B cell (primary cell): ENCODE data around the gene TRIML2. TPM values are rescaled to one million over a fixed set of nuclear protein-coding genes. Genes with fewer than 3 reads are reported as not detected.

Source experiments
- ATAC-seq: fragments of 200-7000 bp; cut with Tn5 transposase; one replicate; pipeline ENCODE4 v1.10.0; 2021; ENCODE audit warnings: low read depth, mild to moderate bottlenecking, moderate number of reproducible peaks, moderate library complexity
- CTCF ChIA-PET: fragments of 350-600 bp; sonication (Branson Sonifier 250); formaldehyde crosslinking; loops from one replicate; lab custom pipeline; 2021; ENCODE audit warnings: antibody characterized with exemption, inconsistent platforms; lab: Charles Lee
- POLR2A ChIA-PET: fragments of 350-600 bp; sonication (Branson Sonifier 250); formaldehyde crosslinking; loops from one replicate; lab custom pipeline; 2021; ENCODE audit warnings: antibody characterized with exemption; lab: Charles Lee
- DNase-seq: peaks from one replicate; pipeline ENCODE4 v3.0.0; 2013
- H2AFZ ChIP-seq: 2 replicates; pipeline ENCODE4 v1.6.1; 2012; ENCODE audit warnings: mild to moderate bottlenecking, low read depth, low read length; ENCODE audit not compliant: insufficient read depth, poor library complexity, severe bottlenecking
- H3K27ac ChIP-seq, 2 donors: 1 replicate in 1 of 2; 2 replicates in 1 of 2; pipeline ENCODE4 v1.5.1; 2012 to 2013; ENCODE audit warnings: low read length in 2 of 2, mild to moderate bottlenecking in 2 of 2, moderate library complexity in 1 of 2
- H3K27me3 ChIP-seq, 4 experiments: fragments of 200-600 bp in 1 of 4; sonication (generic) in 1 of 4; replicated peaks in 1 of 4; 1 replicate in 2 of 4; 2 replicates in 2 of 4; pipeline versions ENCODE4 v1.6.1 to v1.7.0; 2013 to 2016; ENCODE audit warnings: low read length in 3 of 4, mild to moderate bottlenecking in 2 of 4, mixed read lengths in 1 of 4, moderate library complexity in 1 of 4; ENCODE audit not compliant: insufficient read depth in 4 of 4, control insufficient read depth in 3 of 4; ENCODE audit errors: control extremely low read depth in 1 of 4
- H3K36me3 ChIP-seq, 2 experiments: replicated peaks in 1 of 2; 1 replicate in 1 of 2; 2 replicates in 1 of 2; pipeline versions ENCODE4 v1.6.1 to v1.7.1; 2013; ENCODE audit warnings: low read length in 1 of 2; ENCODE audit not compliant: insufficient read depth in 2 of 2, control insufficient read depth in 1 of 2; ENCODE audit errors: control extremely low read depth in 1 of 2, extremely low read depth in 1 of 2
- H3K4me1 ChIP-seq, 2 donors: fragments of 200-600 bp in 1 of 2; sonication (generic) in 1 of 2; 1 replicate in 1 of 2; 2 replicates in 1 of 2; pipeline versions ENCODE4 v1.5.1 to v1.6.1; 2013 to 2017; ENCODE audit warnings: low read length in 2 of 2; ENCODE audit not compliant: control insufficient read depth in 2 of 2, insufficient read depth in 2 of 2
- H3K4me2 ChIP-seq: replicated peaks from 2 replicates; pipeline ENCODE3; 2012; ENCODE audit warnings: mild to moderate bottlenecking, low read depth, low read length; ENCODE audit not compliant: poor library complexity, severe bottlenecking
- H3K4me3 ChIP-seq, 5 experiments: fragments of 200-600 bp in 1 of 5; sonication (generic) in 1 of 5; 1 replicate in 3 of 5; 2 replicates in 2 of 5; pipeline versions ENCODE4 v1.5.1 to v1.7.0; 2011 to 2016; ENCODE audit warnings: low read length in 4 of 5, mild to moderate bottlenecking in 4 of 5, low read depth in 2 of 5, control low read depth in 1 of 5, moderate library complexity in 1 of 5; ENCODE audit not compliant: insufficient read depth in 1 of 5; ENCODE audit errors: control extremely low read depth in 1 of 5, extremely low read depth in 1 of 5
- H3K79me2 ChIP-seq: fragments of 200-600 bp; sonication (generic); one replicate; pipeline ENCODE4 v1.6.0; 2016; ENCODE audit warnings: low read length; ENCODE audit not compliant: control insufficient read depth, insufficient read depth
- H3K9ac ChIP-seq: fragments of 200-600 bp; sonication (generic); 2 replicates; pipeline ENCODE4 v1.6.1; 2017; ENCODE audit warnings: mild to moderate bottlenecking, low read length, moderate library complexity
- H3K9me3 ChIP-seq, 3 donors: one replicate each; pipeline versions ENCODE4 v1.6.1 to v1.7.1; 2013; ENCODE audit warnings: low read length in 2 of 3; ENCODE audit not compliant: control insufficient read depth in 2 of 3, insufficient read depth in 1 of 3; ENCODE audit errors: control extremely low read depth in 1 of 3
- H4K20me1 ChIP-seq: 2 replicates; pipeline ENCODE4 v1.6.0; 2012; ENCODE audit warnings: mild to moderate bottlenecking, low read length; ENCODE audit not compliant: insufficient read depth, control insufficient read depth, poor library complexity, severe bottlenecking
- H3K27ac Mint-ChIP-seq: one replicate; pipeline ENCODE4 v1.8.0; 2021; ENCODE audit warnings: mixed read lengths
- H3K27me3 Mint-ChIP-seq: one replicate; pipeline ENCODE4 v1.8.0; 2021; ENCODE audit warnings: mixed read lengths
- H3K4me1 Mint-ChIP-seq: one replicate; pipeline ENCODE4 v1.8.0; 2021; ENCODE audit warnings: mixed read lengths
- H3K4me3 Mint-ChIP-seq: one replicate; pipeline ENCODE4 v1.8.0; 2021; ENCODE audit warnings: mixed read lengths
- H3K9me3 Mint-ChIP-seq: one replicate; pipeline ENCODE4 v1.8.0; 2022; ENCODE audit warnings: mixed read lengths; ENCODE audit not compliant: insufficient read depth
- CTCF ChIP-seq: fragments of 200-600 bp; IDR thresholded peaks from one replicate; pipeline ENCODE4 v1.8.0; 2022; ENCODE audit warnings: antibody characterized with exemption, mild to moderate bottlenecking
- EZH2 ChIP-seq: IDR thresholded peaks from 2 replicates; pipeline ENCODE4 v1.6.1; 2012; ENCODE audit warnings: borderline replicate concordance, low read depth, mild to moderate bottlenecking, moderate library complexity, low read length; ENCODE audit not compliant: insufficient read depth, poor library complexity, severe bottlenecking
- WGBS: methylation state at CpG from one replicate; pipeline ENCODE4 v1.1.5; 2013; ENCODE audit warnings: missing lambda C conversion rate; ENCODE audit not compliant: insufficient coverage; 5-methylcytosine and 5-hydroxymethylcytosine counted together
- intact Hi-C: fragments of 100-400 bp; cut with micrococcal nuclease; formaldehyde crosslinking; loops from one replicate; pipeline ENCODE4 v1.10.0; 2022
- polyA plus RNA-seq: library from polyadenylated mRNA; depleted of rRNA; stranded (reverse); fragments of >200 nt; gene quantifications from 2 replicates; pipeline ENCODE4 v1.2.3, GENCODE V29; 2012
- total RNA-seq, 2 donors: library from RNA; stranded (reverse); fragments of 120-200 nt in 1 of 2; gene quantifications; 1 replicate in 1 of 2; 2 replicates in 1 of 2; pipeline versions ENCODE4 v1.2.3 to v1.2.4, GENCODE V29; 2013 to 2022

Gene TRIML2
- total and polyA plus RNA-seq, 2 donors (not counting 1 experiment from before 2014, with no cell fraction given): not detected

GRCh38 chr4:188043154-188043553 is 66.2 kb downstream of the TRIML2 start:
- no peak overlapping the region for H3K9ac ChIP-seq
- H3K36me3 ChIP-seq: no peaks in the 10 kb centered on the region
- POLR2A ChIA-PET: no interaction called here
- H3K27ac ChIP-seq: no peak overlapping the region
- Mint-ChIP-seq H3K9me3 (peaks cover 6% of the 10 kb centered on the region), H3K4me3 (no peak overlapping the region), H3K27me3 (no peaks in the 10 kb centered on the region), H3K4me1 (no peaks in the 10 kb centered on the region), H3K27ac (no peak overlapping the region)
- H2AFZ ChIP-seq: no peak overlapping the region
- peaks cover 0 to 33% (median 0%) of the 10 kb centered on the region in 3 donors for H3K9me3 ChIP-seq
- intact Hi-C loops: no loop called here
- no peak overlapping the region for H3K4me3 ChIP-seq
- no peak overlapping the region for H3K4me2 ChIP-seq
- no peaks in the 10 kb centered on the region for H3K27me3 ChIP-seq
- DNase-seq (no peak), ATAC-seq (no peak)
- no peaks in the 10 kb centered on the region for H4K20me1 ChIP-seq
- TF ChIP-seq EZH2: no peak
- TF ChIP-seq CTCF: no peak
- CTCF ChIA-PET: no interaction called here
- H3K4me1 ChIP-seq: no peaks in the 10 kb centered on the region
- H3K79me2 ChIP-seq: no peaks in the 10 kb centered on the region
- 56% methylated on average over 1 of the region's 5 CpGs for WGBS

GRCh38 chr4:188042191-188042590 is 67.2 kb downstream of the TRIML2 start:
- Histone ChIP-seq H3K79me2 (no peaks in the 10 kb centered on the region), H2AFZ (no peak overlapping the region), H3K9me3 (peaks cover 0 to 33% (median 0%) of the 10 kb centered on the region in 3 donors), H3K27me3 (no peaks in the 10 kb centered on the region), H3K4me3 (no peak overlapping the region), H4K20me1 (no peaks in the 10 kb centered on the region), H3K4me1 (no peaks in the 10 kb centered on the region), H3K36me3 (no peaks in the 10 kb centered on the region), H3K9ac (no peak overlapping the region), H3K27ac (no peak overlapping the region), H3K4me2 (no peak overlapping the region)
- H3K4me3 Mint-ChIP-seq: no peak overlapping the region
- 83% methylated on average over 9 of the region's 15 CpGs for WGBS
- intact Hi-C loops: no loop called here
- no peaks in the 10 kb centered on the region for H3K4me1 Mint-ChIP-seq
- peaks cover 6% of the 10 kb centered on the region for H3K9me3 Mint-ChIP-seq
- TF ChIP-seq CTCF (no peak), EZH2 (no peak)
- CTCF ChIA-PET: no interaction called here
- H3K27ac Mint-ChIP-seq: no peak overlapping the region
- H3K27me3 Mint-ChIP-seq: no peaks in the 10 kb centered on the region
- DNase-seq (no peak), ATAC-seq (no peak)
- POLR2A ChIA-PET: no interaction called here
